H9 (cell line): ENCODE measurements around the gene SPDYE4. TPM values are rescaled to one million over a fixed set of nuclear protein-coding genes. Genes with fewer than 3 reads are reported as not detected.

ENCODE experiments used
- DNase-seq: peaks from one replicate; pipeline ENCODE4 v3.0.0-alpha.2; 2017
- H2AFZ ChIP-seq: one replicate; pipeline ENCODE4 v1.6.1; 2013; ENCODE audit warnings: mild to moderate bottlenecking, low read length, control low read depth, moderate library complexity
- H2AK5ac ChIP-seq: 2 replicates; pipeline ENCODE4 v1.6.1; 2013; ENCODE audit warnings: low read length, control low read depth, mixed read lengths; ENCODE audit not compliant: insufficient read length
- H2BK120ac ChIP-seq: one replicate; pipeline ENCODE4 v1.6.1; 2013; ENCODE audit warnings: low read depth, mild to moderate bottlenecking, low read length, control low read depth, inconsistent platforms; ENCODE audit not compliant: poor library complexity, severe bottlenecking
- H2BK12ac ChIP-seq: 2 replicates; pipeline ENCODE4 v1.6.1; 2013; ENCODE audit warnings: low read length, control low read depth, mixed read lengths, low read depth; ENCODE audit not compliant: insufficient read length
- H2BK15ac ChIP-seq: 2 replicates; pipeline ENCODE4 v1.6.1; 2013; ENCODE audit warnings: low read depth, low read length, control low read depth
- H2BK20ac ChIP-seq: one replicate; pipeline ENCODE4 v1.6.1; 2013; ENCODE audit warnings: low read depth, mild to moderate bottlenecking, low read length, control low read depth, inconsistent platforms; ENCODE audit not compliant: poor library complexity, severe bottlenecking
- H2BK5ac ChIP-seq: 2 replicates; pipeline ENCODE4 v1.6.1; 2013; ENCODE audit warnings: low read length, control low read depth, mixed read lengths; ENCODE audit not compliant: insufficient read length
- H3K14ac ChIP-seq: 2 replicates; pipeline ENCODE4 v1.6.1; 2013; ENCODE audit warnings: low read length, control low read depth; ENCODE audit not compliant: insufficient read depth
- H3K18ac ChIP-seq: 2 replicates; pipeline ENCODE4 v1.6.1; 2013; ENCODE audit warnings: low read depth, mild to moderate bottlenecking, mixed read lengths, low read length, control low read depth; ENCODE audit not compliant: insufficient read length
- H3K23ac ChIP-seq: 2 replicates; pipeline ENCODE4 v1.6.1; 2013; ENCODE audit warnings: low read length, control low read depth, mixed read lengths, low read depth; ENCODE audit not compliant: insufficient read length
- H3K23me2 ChIP-seq: 2 replicates; pipeline ENCODE4 v1.6.1; 2013; ENCODE audit warnings: low read depth, mild to moderate bottlenecking, mixed read lengths, low read length, control low read depth; ENCODE audit not compliant: insufficient read length, poor library complexity, severe bottlenecking
- H3K27ac ChIP-seq: 2 replicates; pipeline ENCODE4 v1.5.1; 2013; ENCODE audit warnings: low read length, control low read depth, mixed read lengths, low read depth; ENCODE audit not compliant: insufficient read length
- H3K27me3 ChIP-seq: 2 replicates; pipeline ENCODE4 v1.6.1; 2013; ENCODE audit warnings: low read length, control low read depth, inconsistent platforms; ENCODE audit not compliant: insufficient read depth
- H3K4ac ChIP-seq: 2 replicates; pipeline ENCODE4 v1.6.1; 2013; ENCODE audit warnings: low read depth, mild to moderate bottlenecking, control low read depth, inconsistent platforms, low read length, moderate library complexity
- H3K4me1 ChIP-seq: 2 replicates; pipeline ENCODE4 v1.6.1; 2013; ENCODE audit warnings: low read length, control low read depth, inconsistent platforms; ENCODE audit not compliant: insufficient read depth
- H3K4me2 ChIP-seq: 2 replicates; pipeline ENCODE4 v1.6.1; 2013; ENCODE audit warnings: low read length, control low read depth, mixed read lengths; ENCODE audit not compliant: insufficient read length, insufficient read depth
- H3K56ac ChIP-seq: 2 replicates; pipeline ENCODE4 v1.6.1; 2013; ENCODE audit warnings: low read depth, mild to moderate bottlenecking, mixed read lengths, low read length, control low read depth; ENCODE audit not compliant: insufficient read length
- H3K79me1 ChIP-seq: 2 replicates; pipeline ENCODE4 v1.6.1; 2013; ENCODE audit warnings: low read depth, mild to moderate bottlenecking, moderate library complexity, low read length, control low read depth, inconsistent platforms; ENCODE audit not compliant: insufficient read depth, poor library complexity, severe bottlenecking
- H3K79me2 ChIP-seq: 2 replicates; pipeline ENCODE4 v1.6.1; 2013; ENCODE audit warnings: low read length, control low read depth, inconsistent platforms; ENCODE audit not compliant: insufficient read depth
- H3K9ac ChIP-seq: 2 replicates; pipeline ENCODE4 v1.6.1; 2013; ENCODE audit warnings: low read length, control low read depth, mixed read lengths; ENCODE audit not compliant: insufficient read length; ENCODE audit errors: extremely low read depth
- H3K9me3 ChIP-seq: one replicate; pipeline ENCODE4 v1.6.1; 2013; ENCODE audit warnings: low read depth, low read length, inconsistent platforms; ENCODE audit not compliant: control insufficient read depth
- H3T11ph ChIP-seq: one replicate; pipeline ENCODE4 v1.6.1; 2013; ENCODE audit warnings: mild to moderate bottlenecking, low read length, control low read depth, inconsistent platforms
- H4K20me1 ChIP-seq: one replicate; pipeline ENCODE4 v1.6.1; 2013; ENCODE audit not compliant: control insufficient read depth, insufficient read length, insufficient read depth
- H4K5ac ChIP-seq: 2 replicates; pipeline ENCODE4 v1.6.1; 2013; ENCODE audit warnings: low read depth, mild to moderate bottlenecking, mixed read lengths, low read length, control low read depth; ENCODE audit not compliant: insufficient read length
- H4K8ac ChIP-seq: replicated peaks from 2 replicates; pipeline ENCODE4 v1.6.1; 2013; ENCODE audit warnings: low read length, control low read depth, mixed read lengths, low read depth; ENCODE audit not compliant: insufficient read length
- H4K91ac ChIP-seq: 2 replicates; pipeline ENCODE4 v1.6.1; 2013; ENCODE audit warnings: low read depth, mild to moderate bottlenecking, moderate library complexity, mixed read lengths, low read length, control low read depth; ENCODE audit not compliant: insufficient read length
- H3K27ac Mint-ChIP-seq, 3 experiments: 2 replicates in 2 of 3; 3 replicates in 1 of 3; pipeline ENCODE4 v1.8.0; 2020 to 2021; ENCODE audit warnings: mixed read lengths in 3 of 3, mild to moderate bottlenecking in 1 of 3, moderate library complexity in 1 of 3
- H3K27me3 Mint-ChIP-seq: 2 replicates; pipeline ENCODE4 v1.8.0; 2021; ENCODE audit warnings: low read depth, mild to moderate bottlenecking, moderate library complexity, mixed read lengths
- H3K36me3 Mint-ChIP-seq, 3 experiments: 2 replicates in 2 of 3; 3 replicates in 1 of 3; pipeline ENCODE4 v1.8.0; 2020 to 2021; ENCODE audit warnings: low read depth in 3 of 3, mixed read lengths in 3 of 3; ENCODE audit not compliant: insufficient read depth in 1 of 3
- H3K4me1 Mint-ChIP-seq, 2 experiments: 2 replicates each; pipeline ENCODE4 v1.8.0; 2020; ENCODE audit warnings: mixed read lengths in 2 of 2
- H3K4me3 Mint-ChIP-seq, 2 experiments: 2 replicates in 1 of 2; 3 replicates in 1 of 2; pipeline ENCODE4 v1.8.0; 2020 to 2021; ENCODE audit warnings: mild to moderate bottlenecking in 2 of 2, mixed read lengths in 2 of 2, moderate library complexity in 1 of 2
- H3K9me3 Mint-ChIP-seq, 2 experiments: 2 replicates in 1 of 2; 3 replicates in 1 of 2; pipeline ENCODE4 v1.8.0; 2020; ENCODE audit warnings: mild to moderate bottlenecking in 2 of 2, mixed read lengths in 2 of 2, moderate library complexity in 1 of 2
- CTCF ChIP-seq: fragments of 200-600 bp; sonication (generic); conservative IDR thresholded peaks from 3 replicates; pipeline ENCODE4 v1.8.0; 2021; ENCODE audit warnings: antibody characterized with exemption, mild to moderate bottlenecking
- WGBS: extraction: QIAGEN DNeasy Blood & Tissue Kit; methylation state at CpG from one replicate; pipeline ENCODE4 v1.1.7; 2013; ENCODE audit warnings: missing lambda C conversion rate, low lambda C conversion rate, mixed read lengths; ENCODE audit not compliant: insufficient read length; ENCODE audit errors: extremely low coverage; 5-methylcytosine and 5-hydroxymethylcytosine counted together
- total RNA-seq: library from RNA; stranded (reverse); gene quantifications from 2 replicates; pipeline ENCODE4 v1.2.1, GENCODE V29; 2021

SPDYE4 gene
- total RNA-seq, 1 experiment from 2014 or later, result not detected

- Histone ChIP-seq H3K56ac (no peak overlapping the region), H3K14ac (no peak overlapping the region), H4K5ac (no peak overlapping the region), H3K27me3 (no peaks in the 10 kb centered on the region), H3K4ac (no peak overlapping the region), H3K23me2 (no peaks in the 10 kb centered on the region), H3K9ac (no peak overlapping the region), H2BK15ac (no peak overlapping the region), H3K9me3 (peaks cover 6% of the 10 kb centered on the region), H2AFZ (no peak overlapping the region), H3K18ac (no peak overlapping the region), H2BK5ac (no peak overlapping the region), H2AK5ac (no peak overlapping the region), H3K4me2 (no peak overlapping the region), H3K23ac (no peak overlapping the region), H2BK20ac (no peak overlapping the region), H4K91ac (no peak overlapping the region), H2BK12ac (no peak overlapping the region), H3K79me2 (no peaks in the 10 kb centered on the region), H3K27ac (no peak overlapping the region), H4K8ac (no peak overlapping the region), H3T11ph (no peak overlapping the region), H3K79me1 (no peaks in the 10 kb centered on the region), H2BK120ac (no peak overlapping the region), H4K20me1 (no peaks in the 10 kb centered on the region), H3K4me1 (no peaks in the 10 kb centered on the region)
- Mint-ChIP-seq H3K9me3 (peaks cover 8 to 9% of the 10 kb centered on the region in 2 experiments), H3K4me3 (no peak overlapping the region), H3K36me3 (peaks cover 0 to 5% (median 0%) of the 10 kb centered on the region in 3 experiments; a peak in 3 of 7 replicates), H3K4me1 (peaks cover 2 to 10% of the 10 kb centered on the region in 2 experiments; a peak in 3 of 4 replicates), H3K27ac (no peak overlapping the region), H3K27me3 (peaks cover 12% of the 10 kb centered on the region)
- no peak for TF ChIP-seq CTCF
- WGBS, result no CpG with 5 or more reads among the region's 5 CpGs
- no peak for DNase-seq
These were observed 51.9 kb downstream of the SPDYE4 start for GRCh38 chr17:8706431-8706830.
